MCF 10A (cell line): Measurements from ENCODE around the gene XRN1. TPM values are rescaled to one million over a fixed set of nuclear protein-coding genes. Genes with fewer than 3 reads are reported as not detected.

Experiments
- BruUV-seq: library from RNA; stranded (reverse); fragments of 400-500 nt; replicated peaks from 2 replicates; lab custom pipeline; 2021; lab: Mats Ljungman, UMichigan
- CTCF ChIA-PET: fragments of 300-600 bp; sonication (Branson Sonifier 250); formaldehyde crosslinking; extraction: SDS; loops from one replicate; lab custom pipeline; 2021; ENCODE audit warnings: antibody characterized with exemption, inconsistent platforms; lab: Yijun Ruan, JAX
- POLR2A ChIA-PET: fragments of 300-600, 350-650 bp; sonication (Branson Sonifier 250); formaldehyde crosslinking; extraction: SDS; loops from one replicate; lab custom pipeline; 2020; ENCODE audit warnings: antibody characterized with exemption, inconsistent platforms; lab: Yijun Ruan, JAX
- DNase-seq: peaks from one replicate; pipeline ENCODE4 v3.0.0-alpha.2; 2018; ENCODE audit not compliant: unreplicated experiment
- H3K27ac Mint-ChIP-seq: one replicate; pipeline ENCODE4 v1.8.0; 2022; ENCODE audit warnings: mild to moderate bottlenecking, low read depth, mixed read lengths; ENCODE audit not compliant: unreplicated experiment
- H3K27me3 Mint-ChIP-seq: one replicate; pipeline ENCODE4 v1.8.0; 2022; ENCODE audit warnings: mixed read lengths; ENCODE audit not compliant: insufficient read depth, unreplicated experiment
- H3K36me3 Mint-ChIP-seq: one replicate; pipeline ENCODE4 v1.8.0; 2022; ENCODE audit warnings: mild to moderate bottlenecking, moderate library complexity, mixed read lengths; ENCODE audit not compliant: insufficient read depth, unreplicated experiment
- H3K4me1 Mint-ChIP-seq: one replicate; pipeline ENCODE4 v1.8.0; 2022; ENCODE audit warnings: mixed read lengths; ENCODE audit not compliant: insufficient read depth, unreplicated experiment
- H3K4me3 Mint-ChIP-seq: one replicate; pipeline ENCODE4 v1.8.0; 2022; ENCODE audit warnings: mild to moderate bottlenecking, moderate library complexity, mixed read lengths; ENCODE audit not compliant: unreplicated experiment
- H3K9me3 Mint-ChIP-seq: one replicate; pipeline ENCODE4 v1.8.0; 2022; ENCODE audit warnings: mixed read lengths; ENCODE audit not compliant: unreplicated experiment
- intact Hi-C: fragments of 100-400 bp; cut with micrococcal nuclease; formaldehyde crosslinking; loops from 2 replicates; pipeline ENCODE4 v1.14.1; 2022
- total RNA-seq: library from RNA; stranded (reverse); gene quantifications from 2 replicates; pipeline ENCODE4 v1.2.3, GENCODE V29; 2022
- TF ChIP-seq, protein P1 (sequence below): fragments of 200-600 bp; IDR thresholded peaks from one replicate; pipeline ENCODE4 v1.8.0; 2022; ENCODE audit warnings: antibody characterized with exemption, mild to moderate bottlenecking; ENCODE audit not compliant: unreplicated experiment

Gene XRN1
- total RNA-seq, 1 experiment from 2014 or later = 21.7 TPM

DNA sequence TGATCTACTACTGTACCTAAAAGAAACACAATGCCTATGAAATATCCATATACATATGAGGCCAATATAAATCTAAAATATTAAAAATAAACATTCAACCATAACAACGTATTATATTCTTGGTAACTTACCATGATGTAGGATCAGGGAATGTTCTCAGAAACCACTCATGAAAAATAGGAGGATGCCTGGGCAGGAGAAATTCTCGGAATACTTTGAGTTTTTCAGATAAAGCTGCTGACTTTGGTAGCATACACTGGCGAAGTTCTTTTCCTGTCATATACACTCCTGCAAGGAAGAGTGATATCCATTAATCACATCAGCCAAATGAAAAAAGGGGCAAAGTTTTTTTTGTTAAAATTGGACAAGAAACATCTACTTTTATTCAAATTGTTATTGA, 11.3 kb upstream of the XRN1 start:
- ChIA-PET POLR2A (no interaction called here), CTCF (interaction anchor here (0.5 kb wide), 1 partner anchor 541 kb away, joined by 3 read pairs; no protein-coding TSS in a partner anchor)
- TF ChIP-seq, protein P1, sequence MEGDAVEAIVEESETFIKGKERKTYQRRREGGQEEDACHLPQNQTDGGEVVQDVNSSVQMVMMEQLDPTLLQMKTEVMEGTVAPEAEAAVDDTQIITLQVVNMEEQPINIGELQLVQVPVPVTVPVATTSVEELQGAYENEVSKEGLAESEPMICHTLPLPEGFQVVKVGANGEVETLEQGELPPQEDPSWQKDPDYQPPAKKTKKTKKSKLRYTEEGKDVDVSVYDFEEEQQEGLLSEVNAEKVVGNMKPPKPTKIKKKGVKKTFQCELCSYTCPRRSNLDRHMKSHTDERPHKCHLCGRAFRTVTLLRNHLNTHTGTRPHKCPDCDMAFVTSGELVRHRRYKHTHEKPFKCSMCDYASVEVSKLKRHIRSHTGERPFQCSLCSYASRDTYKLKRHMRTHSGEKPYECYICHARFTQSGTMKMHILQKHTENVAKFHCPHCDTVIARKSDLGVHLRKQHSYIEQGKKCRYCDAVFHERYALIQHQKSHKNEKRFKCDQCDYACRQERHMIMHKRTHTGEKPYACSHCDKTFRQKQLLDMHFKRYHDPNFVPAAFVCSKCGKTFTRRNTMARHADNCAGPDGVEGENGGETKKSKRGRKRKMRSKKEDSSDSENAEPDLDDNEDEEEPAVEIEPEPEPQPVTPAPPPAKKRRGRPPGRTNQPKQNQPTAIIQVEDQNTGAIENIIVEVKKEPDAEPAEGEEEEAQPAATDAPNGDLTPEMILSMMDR = no peak

DNA sequence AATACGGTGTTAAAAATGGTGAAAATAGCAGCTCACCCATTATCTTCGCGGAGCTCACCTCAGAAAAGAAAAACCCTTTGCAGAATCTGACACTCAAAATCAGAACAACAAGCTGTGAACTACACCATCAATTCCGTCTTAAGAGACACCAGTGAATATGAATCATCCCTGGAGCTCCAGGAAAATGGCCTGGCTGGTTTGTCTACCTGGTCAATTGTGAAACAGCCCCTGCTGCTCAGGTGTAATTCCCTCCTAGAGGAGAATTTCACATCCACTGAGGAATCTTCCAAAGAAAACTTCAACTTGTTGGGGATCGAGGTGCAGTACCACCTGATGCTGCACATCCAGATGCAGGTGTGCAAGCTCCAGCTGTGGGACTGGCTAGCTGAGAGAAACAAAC, 3.0 kb upstream of the XRN1 start:
- no TSS peak for BruUV-seq
- intact Hi-C loops = no loop called here
- H3K27ac Mint-ChIP-seq = no peak overlapping the region
- H3K36me3 Mint-ChIP-seq = peaks cover 40% of the 10 kb centered on the region
- no peak overlapping the region for H3K4me3 Mint-ChIP-seq
- H3K9me3 Mint-ChIP-seq = no peaks in the 10 kb centered on the region
- peaks cover 16% of the 10 kb centered on the region for H3K4me1 Mint-ChIP-seq
- no peak for DNase-seq
- H3K27me3 Mint-ChIP-seq = no peaks in the 10 kb centered on the region
- ChIA-PET POLR2A (no interaction called here), CTCF (no interaction called here)
- TF ChIP-seq, protein P1 = no peak

More for the DNA sequence above, 11.3 kb upstream of the XRN1 start:
- H3K27ac Mint-ChIP-seq = no peak overlapping the region
- H3K4me3 Mint-ChIP-seq = no peak overlapping the region
- DNase-seq = no peak
- BruUV-seq = no TSS peak
- intact Hi-C loops = no loop called here
- no peaks in the 10 kb centered on the region for H3K27me3 Mint-ChIP-seq
- H3K4me1 Mint-ChIP-seq = no peaks in the 10 kb centered on the region
- peaks cover 55% of the 10 kb centered on the region for H3K36me3 Mint-ChIP-seq
- no peaks in the 10 kb centered on the region for H3K9me3 Mint-ChIP-seq

DNA sequence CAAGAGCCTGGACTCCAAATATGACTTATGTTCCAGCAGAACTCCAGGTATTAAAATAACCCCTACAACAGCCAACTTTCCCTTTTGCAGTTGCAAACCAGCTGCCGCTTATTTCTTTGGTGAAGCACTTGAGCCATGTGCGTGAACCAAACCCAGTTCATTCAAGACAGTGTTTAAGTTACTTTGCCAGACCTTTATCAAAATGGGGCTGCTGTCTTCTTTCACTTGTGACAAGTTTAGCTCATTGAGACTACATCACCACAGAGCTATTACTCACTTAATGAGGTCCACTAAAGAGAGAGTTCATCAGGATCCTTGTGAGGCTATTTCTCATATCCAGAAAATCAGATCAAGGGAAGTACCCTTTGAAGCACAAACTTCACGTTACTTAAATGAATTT, 2.4 kb upstream of the XRN1 start:
- TF ChIP-seq, protein P1 = no peak
- no peak for DNase-seq
- CTCF ChIA-PET = no interaction called here
- H3K27ac Mint-ChIP-seq = no peak overlapping the region
- intact Hi-C loops = no loop called here
- POLR2A ChIA-PET = interaction anchor here (0.6 kb wide), 1 partner anchor 96 kb away, joined by 5 read pairs; no protein-coding TSS in a partner anchor
- no peaks in the 10 kb centered on the region for H3K9me3 Mint-ChIP-seq
- no TSS peak for BruUV-seq
- no peak overlapping the region for H3K4me3 Mint-ChIP-seq
- no peaks in the 10 kb centered on the region for H3K27me3 Mint-ChIP-seq
- peaks cover 23% of the 10 kb centered on the region for H3K4me1 Mint-ChIP-seq
- H3K36me3 Mint-ChIP-seq = peaks cover 33% of the 10 kb centered on the region

DNA sequence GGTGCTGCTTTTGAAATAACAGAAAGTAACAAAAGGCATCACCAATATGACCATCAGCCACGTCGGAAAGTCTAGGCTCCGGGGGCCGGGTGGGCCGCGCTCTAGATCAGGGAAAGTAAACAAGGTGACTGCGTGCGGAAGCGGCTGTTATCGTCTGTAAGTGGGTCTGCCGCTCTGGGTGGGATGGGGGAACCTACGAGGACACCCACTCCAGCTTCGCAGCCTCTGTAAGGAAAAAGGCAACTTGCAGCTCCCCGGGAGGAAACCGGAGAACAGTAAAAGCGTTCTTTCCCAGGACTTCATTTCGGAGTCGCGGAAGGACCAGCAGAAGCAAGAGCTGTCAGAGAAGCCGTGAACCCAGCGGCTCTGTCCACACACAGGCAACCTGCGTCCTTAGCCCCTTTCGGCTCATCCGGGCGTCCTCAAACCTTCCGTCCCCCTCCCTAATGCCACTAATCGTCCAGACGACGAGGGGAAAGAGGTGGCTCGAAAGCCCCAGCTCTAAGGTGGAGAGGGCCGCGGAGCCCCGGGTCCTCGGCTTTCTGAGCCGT, 461 bp downstream of the XRN1 start:
- Mint-ChIP-seq H3K4me3 (peak overlapping the region; percentile 97), H3K27me3 (no peaks in the 10 kb centered on the region), H3K9me3 (no peaks in the 10 kb centered on the region), H3K36me3 (peaks cover 15% of the 10 kb centered on the region), H3K27ac (peak overlapping the region; percentile 100), H3K4me1 (peaks cover 28% of the 10 kb centered on the region)
- TF ChIP-seq, protein P1 = no peak
- intact Hi-C loops = no loop called here
- ChIA-PET CTCF (interaction anchor here (0.7 to 1.0 kb wide), 2 partner anchors 18 to 574 kb away, joined by 3 read pairs; no protein-coding TSS in a partner anchor), POLR2A (interaction anchor here (0.7 to 2.4 kb wide), 11 partner anchors 16 to 554 kb away, joined by 3 to 19 read pairs (median 4); partner anchors contain the start of genes ATR, TRPC1 and U2SURP)
- TSS peak; percentile 38 for BruUV-seq
- DNase-seq = peak; percentile 52
